HepG2 (cell line): ENCODE results near the gene PTGR1. TPM values are rescaled to one million over a fixed set of nuclear protein-coding genes. Genes with fewer than 3 reads are reported as not detected.

ENCODE experiments used
- ATAC-seq: fragments of 200-7000 bp; cut with Tn5 transposase; 3 replicates; pipeline ENCODE4 v1.9.1; 2020; ENCODE audit warnings: mild to moderate bottlenecking, moderate library complexity
- BruUV-seq: library from RNA; stranded (reverse); fragments of 400-500 nt; replicated peaks from 2 replicates; lab custom pipeline; 2021; lab: Mats Ljungman, UMichigan
- CTCF ChIA-PET: fragments of 300-600 bp; formaldehyde crosslinking; extraction: SDS; loops from one replicate; lab custom pipeline; 2021; ENCODE audit warnings: low total read pairs, inconsistent platforms, low intra/inter-chr PET ratio; lab: Yijun Ruan, JAX
- POLR2A ChIA-PET: fragments of 350-600 bp; sonication (Branson Sonifier 250); formaldehyde crosslinking; loops from one replicate; lab custom pipeline; 2020; ENCODE audit warnings: antibody characterized with exemption, inconsistent platforms; lab: Yijun Ruan, JAX
- DNase-seq: peaks from one replicate; pipeline ENCODE4 v3.0.0-alpha.2; 2015; ENCODE audit warnings: low spot score
- FAIRE-seq: peaks from 3 replicates; lab custom pipeline; 2011; peaks lifted over from hg19 to GRCh38; lab: Jason Lieb, UNC
- H2AFZ ChIP-seq: one replicate; pipeline ENCODE4 v1.6.1; 2011; ENCODE audit warnings: low read length, inconsistent platforms
- H3K27ac ChIP-seq: fragments of 300-600 bp; 3 replicates; pipeline ENCODE4 v1.8.0; 2011; ENCODE audit warnings: mixed run types, mild to moderate bottlenecking, mixed read lengths, low read length, inconsistent platforms; ENCODE audit not compliant: insufficient read depth; ENCODE audit errors: extremely low read length
- H3K27me3 ChIP-seq, 2 experiments: fragments of 200-600 bp in 1 of 2; 2 replicates in 1 of 2; 3 replicates in 1 of 2; pipeline versions ENCODE4 v1.6.0 to v1.8.0; 2011; ENCODE audit warnings: low read length in 2 of 2, mild to moderate bottlenecking in 2 of 2, moderate library complexity in 2 of 2, inconsistent platforms in 1 of 2; ENCODE audit not compliant: insufficient read depth in 2 of 2, control insufficient read depth in 1 of 2
- H3K36me3 ChIP-seq, 2 experiments: fragments of 200-600 bp in 1 of 2; replicated peaks in 1 of 2; 2 replicates in 1 of 2; 3 replicates in 1 of 2; pipeline versions ENCODE4 v1.5.1 to v1.8.0; 2011; ENCODE audit warnings: low read length in 2 of 2, inconsistent platforms in 1 of 2; ENCODE audit not compliant: insufficient read depth in 2 of 2, control insufficient read depth in 1 of 2
- H3K4me1 ChIP-seq: 2 replicates; pipeline ENCODE4 v1.5.1; 2012; ENCODE audit warnings: low read length, inconsistent platforms; ENCODE audit not compliant: insufficient read depth
- H3K4me2 ChIP-seq: 2 replicates; pipeline ENCODE4 v1.6.0; 2011; ENCODE audit warnings: low read depth, low read length, inconsistent platforms
- H3K4me3 ChIP-seq, 3 experiments: fragments of 200-600 bp in 1 of 3; sonication (generic), shearing (Covaris generic) in 1 of 3; replicated peaks in 1 of 3; 2 replicates each; pipeline ENCODE4 v1.5.1; 2011 to 2016; ENCODE audit warnings: low read length in 3 of 3, inconsistent platforms in 2 of 3, low read depth in 2 of 3, mild to moderate bottlenecking in 2 of 3, control low read depth in 1 of 3, mixed read lengths in 1 of 3; ENCODE audit not compliant: insufficient read depth in 1 of 3
- H3K79me2 ChIP-seq: one replicate; pipeline ENCODE4 v1.6.1; 2011; ENCODE audit warnings: low read length, inconsistent platforms; ENCODE audit not compliant: insufficient read depth
- H3K9ac ChIP-seq: 2 replicates; pipeline ENCODE4 v1.6.0; 2011; ENCODE audit warnings: mild to moderate bottlenecking, low read depth, low read length, inconsistent platforms; ENCODE audit not compliant: insufficient read depth
- H3K9me3 ChIP-seq: 2 replicates; pipeline ENCODE4 v1.5.1; 2012; ENCODE audit warnings: mild to moderate bottlenecking, low read length
- H4K20me1 ChIP-seq: 2 replicates; pipeline ENCODE4 v1.6.0; 2011; ENCODE audit warnings: inconsistent platforms, mild to moderate bottlenecking, low read length, moderate library complexity; ENCODE audit not compliant: insufficient read depth
- DR1 ChIP-seq: sonication (generic); formaldehyde crosslinking; IDR thresholded peaks from 2 replicates; pipeline ENCODE4 v1.8.0; 2021; ENCODE audit warnings: mild to moderate bottlenecking, missing genetic modification reagents, inconsistent platforms
- ELF1 ChIP-seq: sonication (generic); formaldehyde crosslinking; IDR thresholded peaks from 2 replicates; pipeline ENCODE4 v1.4.0; 2020; ENCODE audit warnings: missing genetic modification reagents
- HMG20B ChIP-seq: conservative IDR thresholded peaks from 2 replicates; pipeline ENCODE4 v1.6.1; 2016; ENCODE audit warnings: missing genetic modification reagents, missing compliant biosample characterization
- HNF4A ChIP-seq: sonication (generic); formaldehyde crosslinking; IDR thresholded peaks from 2 replicates; pipeline ENCODE4 v1.4.0; 2020; ENCODE audit warnings: missing genetic modification reagents
- HNF4G ChIP-seq, 2 experiments: sonication (generic) in 1 of 2; formaldehyde crosslinking in 1 of 2; IDR thresholded peaks; 2 replicates each; pipeline versions ENCODE4 v1.4.0 to v1.6.1; 2011 to 2020; ENCODE audit warnings: borderline replicate concordance in 2 of 2, low read depth in 2 of 2, mild to moderate bottlenecking in 2 of 2, low read length in 1 of 2, missing genetic modification reagents in 1 of 2, moderate library complexity in 1 of 2
- MXD4 ChIP-seq: IDR thresholded peaks from 2 replicates; pipeline ENCODE4 v1.6.1; 2016; ENCODE audit warnings: mild to moderate bottlenecking, missing biosample characterization, missing genetic modification reagents
- NFE2 ChIP-seq: sonication (generic); formaldehyde crosslinking; IDR thresholded peaks from 2 replicates; pipeline ENCODE4 v1.4.0; 2020; ENCODE audit warnings: missing genetic modification reagents
- PHF5A ChIP-seq: IDR thresholded peaks from one replicate; pipeline ENCODE4 v1.6.1; 2018; ENCODE audit warnings: low read depth, missing genetic modification reagents; ENCODE audit not compliant: unreplicated experiment
- XBP1 ChIP-seq: sonication (generic); formaldehyde crosslinking; IDR thresholded peaks from 2 replicates; pipeline ENCODE4 v1.5.0; 2020; ENCODE audit warnings: missing genetic modification reagents
- ZFP90 ChIP-seq: sonication (generic); formaldehyde crosslinking; IDR thresholded peaks from 2 replicates; pipeline ENCODE4 v1.8.0; 2022; ENCODE audit warnings: missing genetic modification reagents, mild to moderate bottlenecking, inconsistent platforms, borderline replicate concordance
- WGBS: methylation state at CpG from one replicate; pipeline ENCODE4 v1.1.6; 2017; ENCODE audit warnings: low lambda C conversion rate; 5-methylcytosine and 5-hydroxymethylcytosine counted together
- in situ Hi-C: cut with HindIII; loops from 2 replicates; pipeline ENCODE4 v1.10.0; 2017; ENCODE audit warnings: low pct_unique_long_range_greater_than_20kb; ENCODE audit not compliant: extremely low pct_ligation_motif_present
- intact Hi-C: fragments of 100-400 bp; cut with micrococcal nuclease; formaldehyde crosslinking; loops from one replicate; pipeline ENCODE4 v1.10.0; 2022; ENCODE audit not compliant: unreplicated experiment
- polyA plus RNA-seq, 8 experiments: library from polyadenylated mRNA; depleted of rRNA in 3 of 8; stranded (reverse) in 7 of 8; unstranded in 1 of 8; fragments of >200 nt; fragmentation: Illumina TruSeq in 4 of 8; extraction: Trizol in 4 of 8; gene quantifications; 2 replicates each; pipeline versions ENCODE4 v1.2.1 to v1.2.3, GENCODE V29; 2011 to 2016; ENCODE audit warnings: low read depth in 4 of 8, missing spikeins in 1 of 8, mixed read lengths in 1 of 8; ENCODE audit not compliant: insufficient read depth in 1 of 8
- total RNA-seq, 5 experiments: library from RNA; depleted of rRNA; stranded (reverse); fragments of >200 nt; fragmentation: Illumina TruSeq; extraction: Trizol; gene quantifications; 2 replicates each; pipeline ENCODE4 v1.2.3, GENCODE V29; 2016; ENCODE audit warnings: low read depth in 1 of 5
- TF ChIP-seq, protein P1 (sequence below), 2 experiments: sonication (generic) in 1 of 2; formaldehyde crosslinking in 1 of 2; IDR thresholded peaks; 2 replicates each; pipeline versions ENCODE4 v1.4.0 to v1.6.1; 2016 to 2020; ENCODE audit warnings: borderline replicate concordance in 1 of 2, low read depth in 1 of 2, mild to moderate bottlenecking in 1 of 2, missing genetic modification reagents in 1 of 2

The PTGR1 gene
- total and polyA plus RNA-seq, 2 of the 13 experiments (the other 11 are each of a cell fraction or from before 2014, with no cell fraction given) = 6.0 to 15.8 TPM

DNA sequence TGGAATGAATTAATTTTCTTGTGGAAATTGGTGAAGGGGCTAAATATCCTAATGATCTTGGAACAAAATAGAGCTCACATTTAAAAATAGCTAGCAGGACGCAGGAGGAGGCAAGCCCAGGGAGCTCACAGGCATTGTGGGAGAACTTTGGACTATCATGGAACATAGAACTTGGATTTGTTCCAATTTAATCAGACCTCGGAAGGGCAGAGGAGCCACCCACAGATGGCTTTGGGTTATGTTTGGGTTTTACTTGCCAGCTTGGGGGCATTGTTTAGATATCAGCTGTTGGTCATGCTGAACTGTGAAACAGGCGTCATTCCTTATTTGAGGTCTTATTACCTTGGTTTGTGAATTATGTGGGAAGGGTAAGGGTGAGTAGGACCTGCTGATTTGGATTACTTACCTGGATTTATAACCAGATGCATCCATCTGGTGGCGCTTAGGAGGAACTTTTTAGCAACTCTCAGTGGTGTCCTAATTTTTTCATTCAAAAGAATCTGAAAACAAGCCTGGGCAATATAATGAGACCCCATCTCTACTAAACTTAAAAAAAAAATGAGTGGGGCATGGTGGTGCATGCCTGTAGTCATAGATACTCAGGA lies 14.1 kb upstream of the PTGR1 start:
- CTCF ChIA-PET = interaction anchor here (1.5 kb wide), 1 partner anchor 12 kb away, joined by 3 read pairs; no protein-coding TSS in a partner anchor
- ATAC-seq = peak; percentile 66

GRCh38 chr9:111610845-111611244 lies 11.4 kb upstream of the PTGR1 start:
- no peaks in the 10 kb centered on the region for H4K20me1 ChIP-seq
- no TSS peak for BruUV-seq
- H3K27me3 ChIP-seq = no peaks in the 10 kb centered on the region
- H3K4me1 ChIP-seq = peaks cover 33% of the 10 kb centered on the region
- H3K9me3 ChIP-seq = no peaks in the 10 kb centered on the region
- intact Hi-C loops (no loop called here), in situ Hi-C loops (no loop called here)
- no peaks in the 10 kb centered on the region for H3K79me2 ChIP-seq
- ATAC-seq (no peak), DNase-seq (no peak), FAIRE-seq (no peak)
- no peak overlapping the region for H3K27ac ChIP-seq
- TF ChIP-seq HMG20B (CRISPR knock-in tag) (no peak), DR1 (CRISPR knock-in tag) (no peak), MXD4 (CRISPR knock-in tag) (no peak), ZFP90 (CRISPR knock-in tag) (no peak), XBP1 (no peak), PHF5A (no peak), ELF1 (no peak)
- TF ChIP-seq, protein P1, sequence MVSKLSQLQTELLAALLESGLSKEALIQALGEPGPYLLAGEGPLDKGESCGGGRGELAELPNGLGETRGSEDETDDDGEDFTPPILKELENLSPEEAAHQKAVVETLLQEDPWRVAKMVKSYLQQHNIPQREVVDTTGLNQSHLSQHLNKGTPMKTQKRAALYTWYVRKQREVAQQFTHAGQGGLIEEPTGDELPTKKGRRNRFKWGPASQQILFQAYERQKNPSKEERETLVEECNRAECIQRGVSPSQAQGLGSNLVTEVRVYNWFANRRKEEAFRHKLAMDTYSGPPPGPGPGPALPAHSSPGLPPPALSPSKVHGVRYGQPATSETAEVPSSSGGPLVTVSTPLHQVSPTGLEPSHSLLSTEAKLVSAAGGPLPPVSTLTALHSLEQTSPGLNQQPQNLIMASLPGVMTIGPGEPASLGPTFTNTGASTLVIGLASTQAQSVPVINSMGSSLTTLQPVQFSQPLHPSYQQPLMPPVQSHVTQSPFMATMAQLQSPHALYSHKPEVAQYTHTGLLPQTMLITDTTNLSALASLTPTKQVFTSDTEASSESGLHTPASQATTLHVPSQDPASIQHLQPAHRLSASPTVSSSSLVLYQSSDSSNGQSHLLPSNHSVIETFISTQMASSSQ (IDR thresholded peaks at IDR 0.05; ENCODE audit: low read depth) = no peak
- TF ChIP-seq, protein P1 (CRISPR knock-in tag; IDR thresholded peaks at IDR 0.05; ENCODE audit: borderline replicate concordance) = no peak
- WGBS = 76% methylated on average over 7 of the region's 7 CpGs
- H3K4me3 ChIP-seq = no peak overlapping the region
- H3K9ac ChIP-seq = no peak overlapping the region
- no peaks in the 10 kb centered on the region for H3K36me3 ChIP-seq
- ChIA-PET CTCF (no interaction called here), POLR2A (no interaction called here)
- H3K4me2 ChIP-seq = no peak overlapping the region
- H2AFZ ChIP-seq = no peak overlapping the region

More for the DNA sequence above, 14.1 kb upstream of the PTGR1 start:
- BruUV-seq = no TSS peak
- H3K79me2 ChIP-seq = no peaks in the 10 kb centered on the region
- no peak overlapping the region for H3K4me2 ChIP-seq
- no peaks in the 10 kb centered on the region for H3K27me3 ChIP-seq
- no peak overlapping the region for H3K27ac ChIP-seq
- no peaks in the 10 kb centered on the region for H3K9me3 ChIP-seq
- DNase-seq (peak; percentile 62), FAIRE-seq (no peak)
- H3K4me3 ChIP-seq = no peak overlapping the region
- H3K9ac ChIP-seq = no peak overlapping the region
- POLR2A ChIA-PET = interaction anchor here (1.4 to 1.7 kb wide), 2 partner anchors 15 to 18 kb away, joined by 8 to 9 read pairs; partner anchors contain the start of gene DNAJC25
- in situ Hi-C loops (no loop called here), intact Hi-C loops (loop anchor here (2.0 kb wide), 1 partner anchor 15 kb away; the partner anchor contains the start of gene PTGR1)
- peaks cover 39% of the 10 kb centered on the region for H3K4me1 ChIP-seq
- H2AFZ ChIP-seq = no peak overlapping the region
- 19% methylated on average over 4 of the region's 4 CpGs for WGBS
- no peaks in the 10 kb centered on the region for H3K36me3 ChIP-seq
- TF ChIP-seq NFE2 (CRISPR knock-in tag) (no peak), HNF4G (IDR thresholded peaks at IDR 0.05; ENCODE audit: borderline replicate concordance, low read depth, low read length) (0 out of 2 replicates have a peak, but pooled peaks have one; percentile 36), HNF4G (CRISPR knock-in tag; IDR thresholded peaks at IDR 0.05; ENCODE audit: borderline replicate concordance, low read depth) (no peak), HNF4A (peak; percentile 48; the same call in 1 of the 2 replicates)
- H4K20me1 ChIP-seq = no peaks in the 10 kb centered on the region
